GM12878 (cell line): Measurements from ENCODE around the gene FANCM. TPM values are rescaled to one million over a fixed set of nuclear protein-coding genes. Genes with fewer than 3 reads are reported as not detected.

Experiments
- ATAC-seq: fragments of 200-7000 bp; cut with Tn5 transposase; 3 replicates; pipeline ENCODE4 v1.9.1; 2020; ENCODE audit warnings: mild to moderate bottlenecking, moderate library complexity
- BruUV-seq: library from RNA; stranded (reverse); fragments of 400-500 nt; replicated peaks from 2 replicates; lab custom pipeline; 2021; lab: Mats Ljungman, UMichigan
- CTCF ChIA-PET: fragments of 300-600 bp; sonication (Branson Sonifier 250); formaldehyde crosslinking; extraction: SDS; loops from one replicate; lab custom pipeline; 2021; ENCODE audit warnings: inconsistent platforms; lab: Yijun Ruan, JAX
- POLR2A ChIA-PET: fragments of 350-600 bp; formaldehyde crosslinking; extraction: SDS; loops from one replicate; lab custom pipeline; 2021; ENCODE audit warnings: inconsistent platforms; lab: Charles Lee
- RAD21 ChIA-PET: fragments of 300-600 bp; sonication (Branson Sonifier 250); formaldehyde crosslinking; loops from one replicate; lab custom pipeline; 2023; ENCODE audit warnings: antibody characterized with exemption; ENCODE audit not compliant: unreplicated experiment; lab: Charles Lee
- SMC1A ChIA-PET: fragments of 300-600 bp; sonication (Branson Sonifier 250); formaldehyde crosslinking; loops from one replicate; lab custom pipeline; 2023; ENCODE audit not compliant: unreplicated experiment, uncharacterized antibody; lab: Charles Lee
- DNase-seq: peaks from one replicate; pipeline ENCODE4 v3.0.0-alpha.2; 2011; ENCODE audit warnings: low read depth, low spot score
- FAIRE-seq: peaks from 3 replicates; lab custom pipeline; 2011; peaks lifted over from hg19 to GRCh38; lab: Jason Lieb, UNC
- H2AFZ ChIP-seq: 2 replicates; pipeline ENCODE4 v1.6.0; 2011; ENCODE audit warnings: low read depth, low read length, control low read depth; ENCODE audit not compliant: control insufficient read depth
- H3K27ac ChIP-seq: 2 replicates; pipeline ENCODE4 v1.5.1; 2011; ENCODE audit warnings: control low read depth; ENCODE audit not compliant: control insufficient read depth, insufficient read depth
- H3K27me3 ChIP-seq, 2 experiments: replicated peaks in 1 of 2; 2 replicates each; pipeline versions ENCODE4 v1.6.0 to v1.6.1; 2011; ENCODE audit warnings: low read length in 1 of 2; ENCODE audit not compliant: control insufficient read depth in 2 of 2, insufficient read depth in 2 of 2
- H3K36me3 ChIP-seq, 2 experiments: 2 replicates each; pipeline ENCODE4 v1.5.1; 2011; ENCODE audit warnings: low read length in 1 of 2; ENCODE audit not compliant: control insufficient read depth in 2 of 2, insufficient read depth in 2 of 2
- H3K4me1 ChIP-seq: 2 replicates; pipeline ENCODE4 v1.6.1; 2011; ENCODE audit warnings: mild to moderate bottlenecking, low read length, moderate library complexity, mixed read lengths; ENCODE audit not compliant: control insufficient read depth, insufficient read depth
- H3K4me2 ChIP-seq: 2 replicates; pipeline ENCODE4 v1.6.0; 2011; ENCODE audit warnings: control low read depth; ENCODE audit not compliant: control insufficient read depth, insufficient read depth
- H3K4me3 ChIP-seq: fragments of 200-600 bp; sonication (generic); 2 replicates; pipeline ENCODE4 v1.5.1; 2016
- H3K79me2 ChIP-seq: 2 replicates; pipeline ENCODE4 v1.6.0; 2011; ENCODE audit warnings: low read length; ENCODE audit not compliant: control insufficient read depth, insufficient read depth
- H3K9ac ChIP-seq: 2 replicates; pipeline ENCODE4 v1.8.0; 2011; ENCODE audit warnings: low read length, control low read depth, mixed read lengths; ENCODE audit not compliant: control insufficient read depth, insufficient read depth
- H3K9me3 ChIP-seq: replicated peaks from 3 replicates; pipeline ENCODE4 v1.5.1; 2011; ENCODE audit warnings: mild to moderate bottlenecking, low read length; ENCODE audit not compliant: control insufficient read depth, insufficient read depth
- H4K20me1 ChIP-seq: 2 replicates; pipeline ENCODE4 v1.6.0; 2011; ENCODE audit not compliant: control insufficient read depth, insufficient read depth
- ATF2 ChIP-seq: IDR thresholded peaks from 2 replicates; pipeline ENCODE4 v1.6.1; 2012; ENCODE audit warnings: low read length, inconsistent platforms
- CHD2 ChIP-seq: IDR thresholded peaks from 2 replicates; pipeline ENCODE4 v1.6.1; 2011; ENCODE audit warnings: low read depth, low read length, improper control_type of control experiment, borderline replicate concordance
- HDAC2 ChIP-seq: fragments of 200-600 bp; sonication (generic); IDR thresholded peaks from 2 replicates; pipeline ENCODE4 v1.6.1; 2017
- NFYB ChIP-seq: IDR thresholded peaks from 2 replicates; pipeline ENCODE4 v1.6.1; 2011; ENCODE audit warnings: low read depth, mild to moderate bottlenecking, low read length, improper control_type of control experiment, moderate library complexity; ENCODE audit not compliant: insufficient read depth
- PAX5 ChIP-seq: IDR thresholded peaks from 2 replicates; pipeline ENCODE4 v1.6.1; 2011; ENCODE audit warnings: low read depth, low read length, borderline replicate concordance
- PAX8 ChIP-seq: fragments of 450-650 bp; IDR thresholded peaks from 2 replicates; pipeline ENCODE4 v1.6.1; 2017; ENCODE audit warnings: mild to moderate bottlenecking, moderate library complexity
- PML ChIP-seq: IDR thresholded peaks from 2 replicates; pipeline ENCODE4 v1.6.1; 2012; ENCODE audit warnings: low read length, inconsistent platforms
- RAD21 ChIP-seq: IDR thresholded peaks from 2 replicates; pipeline ENCODE4 v1.6.1; 2011; ENCODE audit warnings: mild to moderate bottlenecking, low read depth, low read length, moderate library complexity; ENCODE audit not compliant: insufficient read depth
- RB1 ChIP-seq: fragments of 450-650 bp; formaldehyde crosslinking; IDR thresholded peaks from 2 replicates; pipeline ENCODE4 v1.6.1; 2017; ENCODE audit warnings: mild to moderate bottlenecking, borderline replicate concordance
- REST ChIP-seq: IDR thresholded peaks from 2 replicates; pipeline ENCODE4 v1.6.1; 2012; ENCODE audit warnings: mild to moderate bottlenecking, low read depth, low read length
- SIN3A ChIP-seq: IDR thresholded peaks from 2 replicates; pipeline ENCODE4 v1.6.1; 2012; ENCODE audit warnings: low read depth, low read length, improper control_type of control experiment
- ZNF24 ChIP-seq: fragments of 450-650 bp; IDR thresholded peaks from 2 replicates; pipeline ENCODE4 v1.6.1; 2017; ENCODE audit warnings: antibody characterized with exemption, mild to moderate bottlenecking
- ZNF274 ChIP-seq: IDR thresholded peaks from one replicate; pipeline ENCODE4 v1.8.0; 2011; ENCODE audit not compliant: insufficient read length, insufficient read depth
- WGBS: methylation state at CpG from one replicate; pipeline ENCODE4 v1.1.6; 2016; ENCODE audit warnings: low lambda C conversion rate; ENCODE audit not compliant: insufficient replicate concordance, insufficient coverage; ENCODE audit errors: missing lambda C conversion rate; 5-methylcytosine and 5-hydroxymethylcytosine counted together
- in situ Hi-C: fragments of 300-500 bp; cut with MboI; formaldehyde crosslinking; loops from 9 replicates; pipeline ENCODE4 v1.14.3; 2018; ENCODE audit warnings: mixed read lengths
- intact Hi-C: fragments of 100-400 bp; cut with micrococcal nuclease; formaldehyde crosslinking; loops from one replicate; pipeline ENCODE4 v1.14.2; 2022; ENCODE audit not compliant: unreplicated experiment
- polyA plus RNA-seq, 11 experiments: library from polyadenylated mRNA; depleted of rRNA in 4 of 11; unstranded in 6 of 11; stranded (reverse) in 5 of 11; fragments of >200 nt; fragmentation: Nextera tagmentation in 4 of 11; fragmentation: Illumina TruSeq in 1 of 11; extraction: Ambion mirVana in 4 of 11; extraction: Trizol in 1 of 11; gene quantifications; 1 replicate in 1 of 11; 2 replicates in 10 of 11; pipeline versions ENCODE4 v1.2.1 to v1.2.3, GENCODE V29; 2011 to 2016; ENCODE audit warnings: inconsistent platforms in 2 of 11, missing spikeins in 2 of 11, low read depth in 1 of 11
- total RNA-seq, 4 experiments: library from RNA; depleted of rRNA in 3 of 4; stranded (reverse); fragments of >200 nt in 3 of 4; fragmentation: Illumina TruSeq in 1 of 4; extraction: Trizol in 1 of 4; gene quantifications; 2 replicates each; pipeline versions ENCODE4 v1.2.1 to v1.2.3, GENCODE V29; 2013 to 2021

Gene FANCM
- total and polyA plus RNA-seq, 10 of the 15 experiments (the other 5 are each of a cell fraction or from before 2014, with no cell fraction given): 6.4 to 17.6 (median 10.6) TPM

- ATAC-seq (no peak), DNase-seq (no peak), FAIRE-seq (no peak)
- SMC1A ChIA-PET: interaction anchor here (1.0 to 1.9 kb wide), 2 partner anchors 8 to 15 kb away, joined by 4 to 7 read pairs; no protein-coding TSS in a partner anchor
- H3K27ac ChIP-seq: no peak overlapping the region
- H3K79me2 ChIP-seq: no peaks in the 10 kb centered on the region
- no peaks in the 10 kb centered on the region for H4K20me1 ChIP-seq
- intact Hi-C loops: no loop called here
- CTCF ChIA-PET: interaction anchor here (0.6 to 1.9 kb wide), 5 partner anchors 9 to 154 kb away, joined by 3 to 4 read pairs (median 3); no protein-coding TSS in a partner anchor
- H3K4me3 ChIP-seq: no peak overlapping the region
- no peak overlapping the region for H3K4me2 ChIP-seq
- 76% methylated on average over 3 of the region's 3 CpGs for WGBS
- H3K9ac ChIP-seq: no peak overlapping the region
- H3K4me1 ChIP-seq: no peaks in the 10 kb centered on the region
- in situ Hi-C loops: no loop called here
- no peak overlapping the region for H2AFZ ChIP-seq
- H3K9me3 ChIP-seq: no peaks in the 10 kb centered on the region
- no peak for TF ChIP-seq HDAC2
- TF ChIP-seq SIN3A: no peak
- POLR2A ChIA-PET: no interaction called here
- H3K27me3 ChIP-seq: no peaks in the 10 kb centered on the region
- RAD21 ChIA-PET: no interaction called here
- H3K36me3 ChIP-seq: peaks cover 5 to 54% of the 10 kb centered on the region in 2 experiments
- no TSS peak for BruUV-seq
Observed at GRCh38 chr14:45114327-45114726, 21.4 kb upstream of the FANCM start.

GRCh38 chr14:45118594-45118993 is 17.1 kb upstream of the FANCM start:
- H2AFZ ChIP-seq: no peak overlapping the region
- DNase-seq (no peak), ATAC-seq (no peak), FAIRE-seq (no peak)
- intact Hi-C loops: no loop called here
- RAD21 ChIA-PET: no interaction called here
- SMC1A ChIA-PET: interaction anchor here (0.6 to 1.0 kb wide), 3 partner anchors 10 to 59 kb away, joined by 3 to 4 read pairs (median 4); no protein-coding TSS in a partner anchor
- BruUV-seq: no TSS peak
- in situ Hi-C loops: no loop called here
- no peak overlapping the region for H3K9ac ChIP-seq
- no peak overlapping the region for H3K4me3 ChIP-seq
- no peak overlapping the region for H3K27ac ChIP-seq
- H4K20me1 ChIP-seq: no peaks in the 10 kb centered on the region
- no peaks in the 10 kb centered on the region for H3K27me3 ChIP-seq
- H3K4me1 ChIP-seq: no peaks in the 10 kb centered on the region
- H3K79me2 ChIP-seq: no peaks in the 10 kb centered on the region
- WGBS: over 99% methylated on average over 6 of the region's 6 CpGs
- H3K36me3 ChIP-seq: peaks cover 0 to 39% of the 10 kb centered on the region in 2 experiments
- CTCF ChIA-PET: interaction anchor here (1.0 kb wide), 1 partner anchor 130 kb away, joined by 3 read pairs; no protein-coding TSS in a partner anchor
- no peak overlapping the region for H3K4me2 ChIP-seq
- H3K9me3 ChIP-seq: no peaks in the 10 kb centered on the region
- POLR2A ChIA-PET: no interaction called here
- TF ChIP-seq REST: no peak
- no peak for TF ChIP-seq ZNF274
- no peak for TF ChIP-seq NFYB
- no peak for TF ChIP-seq PAX8
- no peak for TF ChIP-seq ZNF24
- TF ChIP-seq ATF2: no peak
- no peak for TF ChIP-seq PML
- no peak for TF ChIP-seq CHD2
- TF ChIP-seq PAX5: no peak
- no peak for TF ChIP-seq RAD21
- no peak for TF ChIP-seq RB1
